ENCODE results near the gene MFAP5. TPM values are rescaled to one million over a fixed set of nuclear protein-coding genes. Genes with fewer than 3 reads are reported as not detected.

Gene MFAP5
- polyA plus RNA-seq, 1 of the 3 experiments (the other 2 are of a cell fraction): 19.1 TPM

- peak; percentile 59 for DNase-seq
- no peaks in the 10 kb centered on the region for H4K20me1 ChIP-seq (ENCODE audit: insufficient read depth)
- H3K27me3 ChIP-seq (ENCODE audit: insufficient read depth): peaks cover 18% of the 10 kb centered on the region
- no peaks in the 10 kb centered on the region for H3K36me3 ChIP-seq (replicated peaks in 1 of 2; ENCODE audit: control insufficient read depth in 1 of 2, insufficient read depth in 2 of 2, low read length in 1 of 2)
- H3K9me2 ChIP-seq: no peaks in the 10 kb centered on the region
- CTCF ChIA-PET: interaction anchor here (0.7 to 4.7 kb wide), 14 partner anchors 9 to 79 kb away, joined by 3 to 33 read pairs (median 4); no protein-coding TSS in a partner anchor
- TF ChIP-seq EP300 (IDR thresholded peaks at IDR 0.05; ENCODE audit: borderline replicate concordance in 1 of 2, low read depth in 1 of 2, low read length in 1 of 2) (no peak), FOXJ3 (CRISPR knock-in tag; IDR thresholded peaks at IDR 0.05) (no peak), ZBTB33 (IDR thresholded peaks at IDR 0.05; ENCODE audit: borderline replicate concordance, low read depth) (no peak), TEAD4 (IDR thresholded peaks at IDR 0.05; ENCODE audit: borderline replicate concordance, insufficient read depth) (no peak), CTCF (IDR thresholded peaks at IDR 0.05) (peak; percentile 76), TCF12 (IDR thresholded peaks at IDR 0.05) (no peak), JUND (IDR thresholded peaks at IDR 0.05) (no peak), REST (IDR thresholded peaks at IDR 0.05; ENCODE audit: low read depth, low read length) (no peak), ELF1 (IDR thresholded peaks at IDR 0.05) (no peak), EZH2phosphoT487 (IDR thresholded peaks at IDR 0.05; ENCODE audit: borderline replicate concordance, low read depth) (no peak), RAD21 (IDR thresholded peaks at IDR 0.05; ENCODE audit: low read length) (peak; percentile 69), RCOR1 (IDR thresholded peaks at IDR 0.05; ENCODE audit: low read length) (no peak), NFIC (IDR thresholded peaks at IDR 0.05; ENCODE audit: borderline replicate concordance) (no peak), SMC3 (IDR thresholded peaks at IDR 0.05; ENCODE audit: low read depth, low read length) (peak; percentile 50), MXI1 (IDR thresholded peaks at IDR 0.05; ENCODE audit: low read depth, low read length) (no peak), SIN3A (IDR thresholded peaks at IDR 0.05; ENCODE audit: borderline replicate concordance, low read depth, low read length) (no peak)
- TF ChIP-seq, protein P1, sequence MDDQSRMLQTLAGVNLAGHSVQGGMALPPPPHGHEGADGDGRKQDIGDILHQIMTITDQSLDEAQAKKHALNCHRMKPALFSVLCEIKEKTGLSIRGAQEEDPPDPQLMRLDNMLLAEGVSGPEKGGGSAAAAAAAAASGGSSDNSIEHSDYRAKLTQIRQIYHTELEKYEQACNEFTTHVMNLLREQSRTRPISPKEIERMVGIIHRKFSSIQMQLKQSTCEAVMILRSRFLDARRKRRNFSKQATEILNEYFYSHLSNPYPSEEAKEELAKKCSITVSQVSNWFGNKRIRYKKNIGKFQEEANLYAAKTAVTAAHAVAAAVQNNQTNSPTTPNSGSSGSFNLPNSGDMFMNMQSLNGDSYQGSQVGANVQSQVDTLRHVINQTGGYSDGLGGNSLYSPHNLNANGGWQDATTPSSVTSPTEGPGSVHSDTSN (IDR thresholded peaks at IDR 0.05): no peak
- TF ChIP-seq, protein P2, sequence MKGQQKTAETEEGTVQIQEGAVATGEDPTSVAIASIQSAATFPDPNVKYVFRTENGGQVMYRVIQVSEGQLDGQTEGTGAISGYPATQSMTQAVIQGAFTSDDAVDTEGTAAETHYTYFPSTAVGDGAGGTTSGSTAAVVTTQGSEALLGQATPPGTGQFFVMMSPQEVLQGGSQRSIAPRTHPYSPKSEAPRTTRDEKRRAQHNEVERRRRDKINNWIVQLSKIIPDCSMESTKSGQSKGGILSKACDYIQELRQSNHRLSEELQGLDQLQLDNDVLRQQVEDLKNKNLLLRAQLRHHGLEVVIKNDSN (IDR thresholded peaks at IDR 0.05; ENCODE audit: borderline replicate concordance, low read depth): no peak
- TF ChIP-seq, protein P3, sequence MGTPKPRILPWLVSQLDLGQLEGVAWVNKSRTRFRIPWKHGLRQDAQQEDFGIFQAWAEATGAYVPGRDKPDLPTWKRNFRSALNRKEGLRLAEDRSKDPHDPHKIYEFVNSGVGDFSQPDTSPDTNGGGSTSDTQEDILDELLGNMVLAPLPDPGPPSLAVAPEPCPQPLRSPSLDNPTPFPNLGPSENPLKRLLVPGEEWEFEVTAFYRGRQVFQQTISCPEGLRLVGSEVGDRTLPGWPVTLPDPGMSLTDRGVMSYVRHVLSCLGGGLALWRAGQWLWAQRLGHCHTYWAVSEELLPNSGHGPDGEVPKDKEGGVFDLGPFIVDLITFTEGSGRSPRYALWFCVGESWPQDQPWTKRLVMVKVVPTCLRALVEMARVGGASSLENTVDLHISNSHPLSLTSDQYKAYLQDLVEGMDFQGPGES (IDR thresholded peaks at IDR 0.05; ENCODE audit: low read depth, low read length): no peak
- TF ChIP-seq, protein P4, sequence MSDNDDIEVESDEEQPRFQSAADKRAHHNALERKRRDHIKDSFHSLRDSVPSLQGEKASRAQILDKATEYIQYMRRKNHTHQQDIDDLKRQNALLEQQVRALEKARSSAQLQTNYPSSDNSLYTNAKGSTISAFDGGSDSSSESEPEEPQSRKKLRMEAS (IDR thresholded peaks at IDR 0.05; ENCODE audit: low read depth): no peak
- H3K4me3 ChIP-seq (ENCODE audit: low read depth in 2 of 2, low read length in 1 of 2): peak overlapping the region in 1 of 2 experiments; percentile 43; a peak in 1 of 4 replicates
- peak overlapping the region; percentile 43; the same call in 1 of the 2 replicates for H3K4me2 ChIP-seq
- WGBS (ENCODE audit: low lambda C conversion rate): 3% methylated on average over 5 of the region's 5 CpGs
- H3F3A ChIP-seq (replicated peaks; ENCODE audit: insufficient read depth): no peaks in the 10 kb centered on the region
- POLR2A ChIA-PET: no interaction called here
- no peak overlapping the region for H3K27ac ChIP-seq (ENCODE audit: low read depth in 2 of 2, low read length in 1 of 2)
- H3K9ac ChIP-seq: no peak overlapping the region
- H3K4me1 ChIP-seq (ENCODE audit: control insufficient read depth in 1 of 2, insufficient read depth in 2 of 2, low read depth in 1 of 2, low read length in 1 of 2): no peaks in the 10 kb centered on the region
- no peaks in the 10 kb centered on the region for H3K79me2 ChIP-seq (ENCODE audit: insufficient read depth)
- H2AFZ ChIP-seq (ENCODE audit: low read depth): no peak overlapping the region
- no peaks in the 10 kb centered on the region for H3K9me3 ChIP-seq
These were observed 53.5 kb downstream of the MFAP5 start for GRCh38 chr12:8609061-8609570.
